Transverse colon (tissue), 4 donors: ENCODE results near the gene DEDD. TPM values are rescaled to one million over a fixed set of nuclear protein-coding genes. Genes with fewer than 3 reads are reported as not detected.

ENCODE experiments used
- DNase-seq: peaks from one replicate; pipeline ENCODE4 v3.0.0-alpha.2; 2019
- H3K27ac ChIP-seq, 4 donors: fragments of 200-600 bp; sonication (generic); 2 replicates each; pipeline ENCODE4 v1.5.1; 2016 to 2018; ENCODE audit warnings: inconsistent platforms in 4 of 4
- H3K27me3 ChIP-seq: fragments of 200-600 bp; sonication (generic); 2 replicates; pipeline ENCODE4 v1.5.1; 2017; ENCODE audit warnings: inconsistent platforms
- H3K36me3 ChIP-seq, 4 donors: fragments of 200-600 bp; sonication (generic); 2 replicates each; pipeline ENCODE4 v1.5.1; 2017 to 2019; ENCODE audit warnings: inconsistent platforms in 4 of 4
- H3K4me1 ChIP-seq, 4 donors: fragments of 200-600 bp; sonication (generic); 2 replicates each; pipeline ENCODE4 v1.5.1; 2017 to 2020; ENCODE audit warnings: inconsistent platforms in 4 of 4
- H3K4me3 ChIP-seq, 4 donors: fragments of 200-600 bp; sonication (generic); 1 replicate in 1 of 4; 2 replicates in 3 of 4; pipeline versions ENCODE4 v1.5.1 to v1.6.1; 2017 to 2019; ENCODE audit warnings: inconsistent platforms in 4 of 4
- H3K9me3 ChIP-seq, 2 donors: fragments of 200-600 bp; sonication (generic); 2 replicates each; pipeline ENCODE4 v1.5.1; 2017 to 2019; ENCODE audit warnings: inconsistent platforms in 2 of 2
- EP300 ChIP-seq: sonication (generic); formaldehyde crosslinking; IDR thresholded peaks from one replicate; pipeline ENCODE4 v1.6.1; 2017; ENCODE audit warnings: antibody characterized with exemption, low read depth
- POLR2A ChIP-seq: fragments of 450-650 bp; IDR thresholded peaks from one replicate; pipeline ENCODE4 v1.6.1; 2016; ENCODE audit warnings: antibody characterized with exemption, mild to moderate bottlenecking, moderate library complexity
- POLR2AphosphoS5 ChIP-seq, 3 donors: sonication (generic); formaldehyde crosslinking; IDR thresholded peaks; one replicate each; pipeline ENCODE4 v1.6.1; 2016; ENCODE audit warnings: antibody characterized with exemption in 3 of 3
- WGBS, 2 donors: methylation state at CpG; one replicate each; pipeline ENCODE4 v1.1.5; 2018; ENCODE audit warnings: low coverage in 1 of 2; 5-methylcytosine and 5-hydroxymethylcytosine counted together
- in situ Hi-C, 4 donors: fragments of 200-750 bp; cut with MboI; loops; one replicate each; pipeline versions ENCODE4 v1.15.0 to v1.15.1; 2017; ENCODE audit warnings: low sequenced_read_pairs in 3 of 4, low pct_ligation_motif_present in 1 of 4, low pct_unique_long_range_greater_than_20kb in 1 of 4
- intact Hi-C: fragments of 100-400 bp; cut with DNase I; formaldehyde crosslinking; loops from one replicate; pipeline ENCODE4 v1.15.1; 2023; ENCODE audit warnings: low total_unique reads
- total RNA-seq, 4 donors: library from RNA; depleted of rRNA; stranded (reverse); fragments of >200 nt; gene quantifications; one replicate each; pipeline ENCODE4 v1.1.0, GENCODE V29; 2016
- TF ChIP-seq, protein P1 (sequence below), 5 experiments: fragments of 200-600 bp in 3 of 5; fragments of 450-650 bp in 2 of 5; sonication (generic) in 3 of 5; IDR thresholded peaks; 1 replicate in 2 of 5; 2 replicates in 3 of 5; pipeline ENCODE4 v1.5.1; 2016 to 2017; ENCODE audit warnings: antibody characterized with exemption in 5 of 5, inconsistent platforms in 3 of 5, mild to moderate bottlenecking in 2 of 5, moderate library complexity in 1 of 5

Gene DEDD
- total RNA-seq, 4 donors from 2014 or later = 30.3 to 73.7 (median 38.6) TPM

- peak; percentile 82 for DNase-seq
- Histone ChIP-seq H3K4me1 (peaks cover 2 to 21% (median 9%) of the 10 kb centered on the region in 4 donors), H3K27ac (peak within 1 kb of the TSS; percentile 90 to 96 (median 92)), H3K9me3 (no peaks in the 10 kb centered on the region), H3K4me3 (peak within 1 kb of the TSS; percentile 50 to 85 (median 70)), H3K27me3 (no peaks in the 10 kb centered on the region), H3K36me3 (no peaks in the 10 kb centered on the region)
- peak; percentile 42 to 74 (median 64) for TF ChIP-seq POLR2AphosphoS5 (IDR thresholded peaks at IDR 0.05)
- TF ChIP-seq, protein P1, sequence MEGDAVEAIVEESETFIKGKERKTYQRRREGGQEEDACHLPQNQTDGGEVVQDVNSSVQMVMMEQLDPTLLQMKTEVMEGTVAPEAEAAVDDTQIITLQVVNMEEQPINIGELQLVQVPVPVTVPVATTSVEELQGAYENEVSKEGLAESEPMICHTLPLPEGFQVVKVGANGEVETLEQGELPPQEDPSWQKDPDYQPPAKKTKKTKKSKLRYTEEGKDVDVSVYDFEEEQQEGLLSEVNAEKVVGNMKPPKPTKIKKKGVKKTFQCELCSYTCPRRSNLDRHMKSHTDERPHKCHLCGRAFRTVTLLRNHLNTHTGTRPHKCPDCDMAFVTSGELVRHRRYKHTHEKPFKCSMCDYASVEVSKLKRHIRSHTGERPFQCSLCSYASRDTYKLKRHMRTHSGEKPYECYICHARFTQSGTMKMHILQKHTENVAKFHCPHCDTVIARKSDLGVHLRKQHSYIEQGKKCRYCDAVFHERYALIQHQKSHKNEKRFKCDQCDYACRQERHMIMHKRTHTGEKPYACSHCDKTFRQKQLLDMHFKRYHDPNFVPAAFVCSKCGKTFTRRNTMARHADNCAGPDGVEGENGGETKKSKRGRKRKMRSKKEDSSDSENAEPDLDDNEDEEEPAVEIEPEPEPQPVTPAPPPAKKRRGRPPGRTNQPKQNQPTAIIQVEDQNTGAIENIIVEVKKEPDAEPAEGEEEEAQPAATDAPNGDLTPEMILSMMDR (IDR thresholded peaks at IDR 0.05) = no peak
- TF ChIP-seq EP300 = no peak
- TF ChIP-seq POLR2A = peak; percentile 61
- 0 to 1% methylated on average over 12 to 33 of the region's 33 CpGs for WGBS, 2 donors
- in situ Hi-C loops = no loop called here
- intact Hi-C loops = no loop called here
These were observed 21.3 kb upstream of the DEDD start, which contains the start of gene UFC1 for GRCh38 chr1:161153682-161154337. Gene UFC1 (plus strand): TSS chr1:161153978. CDS start chr1:161153998, 20 bp downstream.

- intact Hi-C loops = no loop called here
- peaks cover 0 to 19% (median 7%) of the 10 kb centered on the region in 4 donors for H3K4me1 ChIP-seq
- in situ Hi-C loops = no loop called here
These were observed 20.7 kb upstream of the DEDD start for GRCh38 chr1:161153176-161153575.

DNA sequence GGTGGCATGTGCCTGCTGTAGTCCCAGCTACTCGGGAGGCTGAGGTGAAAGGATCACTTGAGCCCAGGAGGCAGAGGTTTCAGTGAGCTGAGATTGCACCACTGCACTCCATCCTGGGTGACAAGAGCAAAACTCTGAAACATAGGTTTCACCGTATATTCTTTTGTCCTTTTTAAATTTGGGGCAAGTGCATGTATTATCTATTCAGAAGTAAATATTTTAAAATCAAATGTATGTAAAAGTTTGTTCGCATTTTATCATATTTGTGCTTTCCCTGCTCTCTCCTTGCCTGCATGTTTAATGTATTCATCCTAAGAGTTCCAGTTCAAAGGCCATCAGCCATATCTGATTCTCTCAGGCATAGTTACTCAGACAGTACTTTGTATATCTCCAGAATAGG is 13.4 kb upstream of the DEDD start:
- 81 to 84% methylated on average over 2 to 3 of the region's 3 CpGs for WGBS, 2 donors
- intact Hi-C loops (no loop called here), in situ Hi-C loops (no loop called here)
- no peaks in the 10 kb centered on the region for H3K36me3 ChIP-seq
- H3K4me3 ChIP-seq = no peak overlapping the region
- no peaks in the 10 kb centered on the region for H3K4me1 ChIP-seq
- no peaks in the 10 kb centered on the region for H3K9me3 ChIP-seq
- no peak for TF ChIP-seq EP300
- H3K27me3 ChIP-seq = no peaks in the 10 kb centered on the region
- no peak overlapping the region for H3K27ac ChIP-seq
- no peak for DNase-seq

More at GRCh38 chr1:161153176-161153575, 20.7 kb upstream of the DEDD start:
- H3K27me3 ChIP-seq = no peaks in the 10 kb centered on the region
- H3K9me3 ChIP-seq = no peaks in the 10 kb centered on the region
- peak overlapping the region; percentile 90 to 96 (median 92) for H3K27ac ChIP-seq
- H3K4me3 ChIP-seq = peak overlapping the region; percentile 50 to 85 (median 70)
- no peaks in the 10 kb centered on the region for H3K36me3 ChIP-seq
- DNase-seq = no peak
- TF ChIP-seq EP300 = no peak
- no peak for TF ChIP-seq POLR2A
- TF ChIP-seq POLR2AphosphoS5 (IDR thresholded peaks at IDR 0.05) = no peak
- TF ChIP-seq, protein P1 (IDR thresholded peaks at IDR 0.05) = no peak
- 13 to 27% methylated on average over 9 of the region's 9 CpGs for WGBS, 2 donors

DNA sequence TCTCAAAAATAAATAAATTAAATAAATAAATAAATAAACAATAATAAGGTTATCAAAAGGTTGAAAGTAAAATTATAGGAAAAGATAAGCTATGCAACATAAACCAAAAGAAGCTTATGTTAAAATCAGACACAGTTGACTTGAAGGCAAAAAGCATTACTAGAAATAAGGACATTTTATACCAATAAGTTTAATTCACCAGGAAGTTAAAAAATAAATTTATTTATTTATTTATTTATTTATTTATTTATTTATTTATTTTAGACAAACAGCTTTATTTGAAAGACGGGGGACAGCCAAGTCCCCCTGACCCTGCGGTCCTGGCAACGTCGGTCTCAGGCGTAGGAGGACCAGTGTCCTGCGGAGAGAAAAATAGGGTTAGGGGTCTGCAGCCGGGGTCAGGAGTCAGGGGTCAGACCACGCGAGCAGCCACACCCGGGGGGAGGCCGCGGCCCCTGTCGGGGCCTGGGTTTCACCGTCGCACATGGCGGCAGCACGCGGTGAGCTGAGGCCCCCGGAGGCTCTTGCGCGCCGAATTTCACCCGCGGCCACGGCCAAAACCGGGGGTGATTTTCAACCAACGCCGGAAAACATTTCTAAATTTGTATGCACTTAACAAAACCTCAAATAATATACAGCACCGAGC is 8.4 kb upstream of the DEDD start:
- no peaks in the 10 kb centered on the region for H3K36me3 ChIP-seq
- H3K27me3 ChIP-seq = no peaks in the 10 kb centered on the region
- H3K27ac ChIP-seq = no peak overlapping the region
- H3K9me3 ChIP-seq = no peaks in the 10 kb centered on the region
- intact Hi-C loops = no loop called here
- peaks cover 0 to 3% (median 0%) of the 10 kb centered on the region in 4 donors for H3K4me1 ChIP-seq
- no peak overlapping the region for H3K4me3 ChIP-seq
- in situ Hi-C loops = no loop called here
- TF ChIP-seq EP300 = no peak
- TF ChIP-seq POLR2A = no peak
- no peak for TF ChIP-seq POLR2AphosphoS5 (IDR thresholded peaks at IDR 0.05)
- TF ChIP-seq, protein P1 (IDR thresholded peaks at IDR 0.05) = no peak
- no peak for DNase-seq
- WGBS, 2 donors = 95 to 96% methylated on average over 5 to 29 of the region's 29 CpGs
